ENCODE data around the gene FNDC4.

The FNDC4 gene

DNA sequence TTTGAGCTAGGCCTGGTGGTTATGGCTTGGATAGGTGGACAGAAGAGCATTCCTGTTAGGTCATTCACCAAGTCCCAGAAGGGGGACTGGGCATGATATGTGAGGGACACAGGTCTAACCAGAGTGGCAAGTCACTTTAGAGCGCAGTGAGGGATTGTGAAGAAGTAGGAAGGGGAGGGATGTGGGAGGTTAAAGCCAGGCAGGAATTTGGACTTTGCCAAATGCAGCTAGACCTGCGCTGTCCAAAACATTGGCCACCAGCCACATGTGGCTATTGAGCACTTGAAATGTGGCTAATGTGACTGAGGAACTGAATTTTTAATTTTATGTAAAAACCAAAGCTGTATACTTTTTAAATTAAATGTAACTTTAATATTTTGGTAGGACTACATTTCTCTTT is 25.3 kb upstream of the FNDC4 start:
- DNase-seq = no peak
- Histone ChIP-seq H3K27me3 (ENCODE audit: insufficient read depth, low read length) (no peaks in the 10 kb centered on the region), H2AK5ac (ENCODE audit: low read length) (no peak overlapping the region), H3K9me3 (ENCODE audit: insufficient read depth, low read depth, low read length) (no peaks in the 10 kb centered on the region), H3K4ac (ENCODE audit: low read depth, low read length) (no peak overlapping the region), H2BK12ac (ENCODE audit: low read length) (no peak overlapping the region), H3K18ac (ENCODE audit: low read length) (no peak overlapping the region), H2AFZ (ENCODE audit: insufficient read depth, low read length, poor library complexity) (no peak overlapping the region), H3K9ac (ENCODE audit: low read length) (no peak overlapping the region), H3K27ac (ENCODE audit: low read depth, low read length) (no peak overlapping the region), H4K91ac (ENCODE audit: low read depth, low read length) (no peak overlapping the region), H4K8ac (ENCODE audit: low read depth, low read length) (no peak overlapping the region), H4K12ac (ENCODE audit: low read depth, low read length) (no peak overlapping the region), H2BK120ac (ENCODE audit: insufficient read depth, low read length, poor library complexity) (no peak overlapping the region), H2BK5ac (ENCODE audit: low read depth, low read length, poor library complexity) (no peak overlapping the region), H3K79me2 (ENCODE audit: control insufficient read depth, insufficient read depth, low read length, poor library complexity) (no peaks in the 10 kb centered on the region), H3K4me2 (ENCODE audit: low read length) (no peak overlapping the region), H3K14ac (ENCODE audit: low read length) (no peak overlapping the region), H3K79me1 (ENCODE audit: low read length) (no peaks in the 10 kb centered on the region), H3K4me1 (ENCODE audit: control insufficient read depth in 1 of 2, insufficient read depth in 2 of 2, low read length in 2 of 2) (no peaks in the 10 kb centered on the region), H3K23ac (ENCODE audit: low read length) (no peak overlapping the region), H3K36me3 (ENCODE audit: control insufficient read depth in 1 of 2, insufficient read depth in 2 of 2, low read length in 2 of 2) (no peaks in the 10 kb centered on the region), H3K4me3 (ENCODE audit: low read depth, low read length) (no peak overlapping the region)
- WGBS (ENCODE audit: extremely low coverage, insufficient coverage, insufficient read length) = no CpG with 5 or more reads among the region's 2 CpGs

GRCh38 chr2:27518782-27519113 is 23.7 kb upstream of the FNDC4 start:
- no peak overlapping the region for H3K27ac ChIP-seq (ENCODE audit: low read depth, low read length)
- no peak overlapping the region for H4K91ac ChIP-seq (ENCODE audit: low read depth, low read length)
- H3K4me3 ChIP-seq (ENCODE audit: low read depth, low read length) = no peak overlapping the region
- H3K9ac ChIP-seq (ENCODE audit: low read length) = no peak overlapping the region
- no peak overlapping the region for H4K12ac ChIP-seq (ENCODE audit: low read depth, low read length)
- no peak overlapping the region for H3K4ac ChIP-seq (ENCODE audit: low read depth, low read length)
- no peak overlapping the region for H3K23ac ChIP-seq (ENCODE audit: low read length)
- DNase-seq = no peak
- H3K79me2 ChIP-seq (ENCODE audit: control insufficient read depth, insufficient read depth, low read length, poor library complexity) = no peaks in the 10 kb centered on the region
- H3K36me3 ChIP-seq (ENCODE audit: control insufficient read depth in 1 of 2, insufficient read depth in 2 of 2, low read length in 2 of 2) = no peaks in the 10 kb centered on the region
- no peaks in the 10 kb centered on the region for H3K4me1 ChIP-seq (ENCODE audit: control insufficient read depth in 1 of 2, insufficient read depth in 2 of 2, low read length in 2 of 2)
- H2AFZ ChIP-seq (ENCODE audit: insufficient read depth, low read length, poor library complexity) = no peak overlapping the region
- H2BK120ac ChIP-seq (ENCODE audit: insufficient read depth, low read length, poor library complexity) = no peak overlapping the region
- H2AK5ac ChIP-seq (ENCODE audit: low read length) = no peak overlapping the region
- no CpG with 5 or more reads among the region's 4 CpGs for WGBS (ENCODE audit: extremely low coverage, insufficient coverage, insufficient read length)
- no peaks in the 10 kb centered on the region for H3K9me3 ChIP-seq (ENCODE audit: insufficient read depth, low read depth, low read length)
- no peak overlapping the region for H3K4me2 ChIP-seq (ENCODE audit: low read length)
- no peak overlapping the region for H2BK12ac ChIP-seq (ENCODE audit: low read length)
- H3K27me3 ChIP-seq (ENCODE audit: insufficient read depth, low read length) = no peaks in the 10 kb centered on the region
- H4K8ac ChIP-seq (ENCODE audit: low read depth, low read length) = no peak overlapping the region
- no peak overlapping the region for H3K14ac ChIP-seq (ENCODE audit: low read length)
- H3K18ac ChIP-seq (ENCODE audit: low read length) = no peak overlapping the region
- H2BK5ac ChIP-seq (ENCODE audit: low read depth, low read length, poor library complexity) = no peak overlapping the region
- H3K79me1 ChIP-seq (ENCODE audit: low read length) = no peaks in the 10 kb centered on the region

DNA sequence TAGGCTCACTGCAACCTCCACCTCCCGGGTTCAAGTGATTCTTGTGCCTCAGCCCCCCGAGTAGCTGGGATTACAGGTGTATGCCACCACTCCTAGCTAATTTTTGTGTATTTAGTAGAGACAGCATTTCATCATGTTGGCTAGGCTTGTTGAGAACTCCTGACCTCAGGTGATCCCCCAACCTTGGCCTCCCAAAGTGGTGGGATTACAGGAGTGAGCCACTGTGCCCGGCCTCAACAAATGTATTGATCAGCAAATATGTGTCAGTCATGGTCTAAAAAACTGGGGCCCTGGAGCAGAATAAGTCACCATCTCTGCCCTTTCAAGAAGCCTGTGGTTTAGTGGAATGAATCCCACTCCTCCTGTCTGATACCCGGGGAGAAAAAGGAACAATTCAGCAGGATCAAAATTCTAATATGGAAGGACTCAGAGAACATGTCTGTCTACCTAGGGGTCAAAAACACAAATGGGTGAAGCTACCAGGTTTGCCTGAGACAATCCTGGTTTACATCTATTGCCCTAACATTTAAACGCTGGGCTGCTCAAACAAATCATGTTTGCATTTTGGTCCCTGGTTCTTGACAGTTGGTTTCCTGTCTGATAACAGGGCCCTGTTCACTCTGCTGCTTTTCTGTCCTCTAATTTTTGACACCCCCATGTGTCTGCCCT is 23.2 kb upstream of the FNDC4 start:
- Histone ChIP-seq H3K79me1 (ENCODE audit: low read length) (no peaks in the 10 kb centered on the region), H3K4me1 (ENCODE audit: control insufficient read depth in 1 of 2, insufficient read depth in 2 of 2, low read length in 2 of 2) (no peaks in the 10 kb centered on the region), H2BK12ac (ENCODE audit: low read length) (no peak overlapping the region), H3K79me2 (ENCODE audit: control insufficient read depth, insufficient read depth, low read length, poor library complexity) (no peaks in the 10 kb centered on the region), H2AK5ac (ENCODE audit: low read length) (no peak overlapping the region), H3K36me3 (ENCODE audit: control insufficient read depth in 1 of 2, insufficient read depth in 2 of 2, low read length in 2 of 2) (no peaks in the 10 kb centered on the region), H4K12ac (ENCODE audit: low read depth, low read length) (no peak overlapping the region), H3K4me3 (ENCODE audit: low read depth, low read length) (no peak overlapping the region), H3K23ac (ENCODE audit: low read length) (no peak overlapping the region), H3K4me2 (ENCODE audit: low read length) (no peak overlapping the region), H3K27ac (ENCODE audit: low read depth, low read length) (no peak overlapping the region), H2BK120ac (ENCODE audit: insufficient read depth, low read length, poor library complexity) (no peak overlapping the region), H4K91ac (ENCODE audit: low read depth, low read length) (no peak overlapping the region), H3K9me3 (ENCODE audit: insufficient read depth, low read depth, low read length) (no peaks in the 10 kb centered on the region), H3K27me3 (ENCODE audit: insufficient read depth, low read length) (no peaks in the 10 kb centered on the region), H2AFZ (ENCODE audit: insufficient read depth, low read length, poor library complexity) (no peak overlapping the region), H3K9ac (ENCODE audit: low read length) (no peak overlapping the region), H2BK5ac (ENCODE audit: low read depth, low read length, poor library complexity) (no peak overlapping the region), H4K8ac (ENCODE audit: low read depth, low read length) (no peak overlapping the region), H3K18ac (ENCODE audit: low read length) (no peak overlapping the region), H3K14ac (ENCODE audit: low read length) (no peak overlapping the region), H3K4ac (ENCODE audit: low read depth, low read length) (no peak overlapping the region)
- WGBS (ENCODE audit: extremely low coverage, insufficient coverage, insufficient read length) = no CpG with 5 or more reads among the region's 5 CpGs
- no peak for DNase-seq

DNA sequence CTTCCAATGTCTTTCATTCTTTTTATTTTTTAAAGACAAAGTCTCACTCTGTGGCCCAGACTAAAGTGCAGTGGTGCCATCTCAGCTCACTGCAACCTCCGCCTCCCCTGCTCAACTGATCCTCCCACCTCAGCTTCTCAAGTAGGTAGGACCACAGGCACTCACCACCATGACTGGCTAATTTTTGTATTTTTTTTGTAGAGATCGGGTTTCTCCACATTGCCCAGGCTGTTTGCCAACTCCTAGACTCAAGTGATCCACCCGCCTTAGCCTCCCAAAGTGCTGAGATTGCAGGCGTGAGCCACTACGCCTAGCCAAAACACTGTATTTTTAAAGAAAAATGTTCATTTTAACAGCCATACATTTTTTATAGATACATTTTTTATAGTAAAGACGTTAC is 14.3 kb upstream of the FNDC4 start:
- Histone ChIP-seq H2AFZ (ENCODE audit: insufficient read depth, low read length, poor library complexity) (no peak overlapping the region), H3K9ac (ENCODE audit: low read length) (no peak overlapping the region), H3K18ac (ENCODE audit: low read length) (no peak overlapping the region), H2BK120ac (ENCODE audit: insufficient read depth, low read length, poor library complexity) (no peak overlapping the region), H3K79me2 (ENCODE audit: control insufficient read depth, insufficient read depth, low read length, poor library complexity) (no peaks in the 10 kb centered on the region), H2BK12ac (ENCODE audit: low read length) (no peak overlapping the region), H3K79me1 (ENCODE audit: low read length) (no peaks in the 10 kb centered on the region), H3K4me3 (ENCODE audit: low read depth, low read length) (no peak overlapping the region), H3K9me3 (ENCODE audit: insufficient read depth, low read depth, low read length) (peaks cover 5% of the 10 kb centered on the region), H3K36me3 (ENCODE audit: control insufficient read depth in 1 of 2, insufficient read depth in 2 of 2, low read length in 2 of 2) (no peaks in the 10 kb centered on the region), H4K12ac (ENCODE audit: low read depth, low read length) (no peak overlapping the region), H3K4me1 (ENCODE audit: control insufficient read depth in 1 of 2, insufficient read depth in 2 of 2, low read length in 2 of 2) (no peaks in the 10 kb centered on the region), H3K4me2 (ENCODE audit: low read length) (no peak overlapping the region), H4K91ac (ENCODE audit: low read depth, low read length) (no peak overlapping the region), H4K8ac (ENCODE audit: low read depth, low read length) (no peak overlapping the region), H3K23ac (ENCODE audit: low read length) (no peak overlapping the region), H2AK5ac (ENCODE audit: low read length) (no peak overlapping the region), H3K27me3 (ENCODE audit: insufficient read depth, low read length) (no peaks in the 10 kb centered on the region), H3K4ac (ENCODE audit: low read depth, low read length) (no peak overlapping the region), H2BK5ac (ENCODE audit: low read depth, low read length, poor library complexity) (no peak overlapping the region), H3K27ac (ENCODE audit: low read depth, low read length) (no peak overlapping the region), H3K14ac (ENCODE audit: low read length) (no peak overlapping the region)
- no peak for DNase-seq
- no CpG with 5 or more reads among the region's 6 CpGs for WGBS (ENCODE audit: extremely low coverage, insufficient coverage, insufficient read length)
